GM12873 (cell line): ENCODE results near the gene SNX25.

ENCODE experiments used
- CTCF ChIP-seq: IDR thresholded peaks from 2 replicates; pipeline ENCODE4 v1.5.1; 2012; ENCODE audit warnings: low read depth, mild to moderate bottlenecking, moderate library complexity, low read length, control low read depth; ENCODE audit not compliant: insufficient read depth; ENCODE audit errors: missing control alignments

The SNX25 gene

GRCh38 chr4:185276036-185276435, 66.6 kb downstream of the SNX25 start:
- TF ChIP-seq CTCF, result no peak

- no peak for TF ChIP-seq CTCF
Measured at GRCh38 chr4:185278716-185279115, 69.3 kb downstream of the SNX25 start.

- no peak for TF ChIP-seq CTCF
Measured at GRCh38 chr4:185280608-185281007, 71.2 kb downstream of the SNX25 start.

GRCh38 chr4:185282968-185283367, 73.6 kb downstream of the SNX25 start:
- TF ChIP-seq CTCF, result no peak

- no peak for TF ChIP-seq CTCF
Measured at GRCh38 chr4:185283723-185284122, 74.3 kb downstream of the SNX25 start.

GRCh38 chr4:185285632-185286393, 76.4 kb downstream of the SNX25 start:
- TF ChIP-seq CTCF, result no peak

- TF ChIP-seq CTCF, result no peak
Measured at GRCh38 chr4:185286571-185286970, 77.2 kb downstream of the SNX25 start.
